ENCODE data around the gene UPF3B.
A peak's percentile ranks its signal among the peaks of the same experiment; 100 is the strongest.

The UPF3B gene

DNA sequence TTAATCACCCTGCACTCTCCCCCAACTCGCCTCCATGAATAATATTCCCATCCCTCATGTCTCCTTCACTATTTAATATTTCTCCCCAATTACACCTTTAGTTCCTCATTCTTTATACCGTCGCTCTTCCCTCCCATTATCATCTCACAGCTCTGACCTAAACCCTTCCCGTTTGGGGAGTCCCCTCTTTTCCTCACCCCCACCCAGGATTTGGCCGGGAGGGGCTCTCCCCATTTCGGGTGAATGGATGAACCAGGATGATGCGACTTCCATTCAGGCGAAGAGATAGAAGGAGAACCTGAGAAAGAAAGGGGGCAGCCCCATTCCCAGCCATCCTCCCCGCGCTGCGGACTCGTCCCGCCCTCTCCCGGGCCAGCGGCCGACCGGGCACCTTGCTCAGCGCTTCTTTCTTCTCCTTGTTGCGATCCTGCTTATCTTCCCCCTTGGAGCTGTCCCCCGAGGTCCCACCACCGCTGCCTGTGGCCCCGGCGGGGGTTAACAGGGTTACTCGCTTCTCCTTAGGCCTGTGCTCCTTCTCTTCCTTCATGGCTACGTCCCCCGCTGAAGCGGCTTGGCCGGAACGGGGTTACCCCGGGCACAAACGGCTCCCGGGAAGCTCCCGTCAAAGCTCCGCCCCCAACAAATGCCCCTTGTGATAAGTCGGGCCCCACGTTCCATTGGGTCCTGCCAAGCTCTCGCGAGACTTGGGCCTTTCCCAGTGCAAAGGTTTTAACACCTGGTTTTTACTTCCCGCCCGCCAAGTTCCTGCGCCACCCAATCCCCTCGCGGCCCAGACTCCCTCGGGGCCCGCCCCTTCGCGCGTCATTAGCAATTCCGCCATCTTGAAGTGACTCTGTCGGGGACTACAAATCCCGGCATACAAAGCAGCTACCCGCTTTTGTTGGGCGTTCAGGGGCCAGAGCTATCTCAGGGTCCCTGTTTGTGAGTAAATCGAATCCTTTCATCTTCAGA lies at the start of gene UPF3B:
TSS of gene UPF3B (minus strand) at position 582 of the 972 bp plus-strand sequence. CDS start at position 547, 35 bp downstream.
- peak; percentile 95 for ATAC-seq

GRCh38 chrX:119900976-119901375 lies 48.2 kb upstream of the UPF3B start:
- ATAC-seq, result no peak
- TF ChIP-seq ISL1 (CRISPR knock-in tag; IDR thresholded peaks at IDR 0.05) (no peak), ESRRG (CRISPR knock-in tag; IDR thresholded peaks at IDR 0.05) (no peak), PPARA (CRISPR knock-in tag; IDR thresholded peaks at IDR 0.05; ENCODE audit: borderline replicate concordance) (no peak), CSDC2 (CRISPR knock-in tag; IDR thresholded peaks at IDR 0.05) (no peak), RARB (CRISPR knock-in tag; IDR thresholded peaks at IDR 0.05) (no peak), BACH2 (CRISPR knock-in tag; IDR thresholded peaks at IDR 0.05; ENCODE audit: borderline replicate concordance) (no peak), PATZ1 (CRISPR knock-in tag; IDR thresholded peaks at IDR 0.05; ENCODE audit: borderline replicate concordance) (no peak), TOX (CRISPR knock-in tag; IDR thresholded peaks at IDR 0.05; ENCODE audit: borderline replicate concordance) (no peak), OSR1 (CRISPR knock-in tag; IDR thresholded peaks at IDR 0.05) (no peak), ARNTL (CRISPR knock-in tag; IDR thresholded peaks at IDR 0.05; ENCODE audit: borderline replicate concordance, low read depth) (no peak), ZFP30 (CRISPR knock-in tag; IDR thresholded peaks at IDR 0.05) (no peak), ZNF8 (CRISPR knock-in tag; IDR thresholded peaks at IDR 0.05) (no peak), SNAI2 (CRISPR knock-in tag; IDR thresholded peaks at IDR 0.05) (no peak)
- TF ChIP-seq, protein P1, sequence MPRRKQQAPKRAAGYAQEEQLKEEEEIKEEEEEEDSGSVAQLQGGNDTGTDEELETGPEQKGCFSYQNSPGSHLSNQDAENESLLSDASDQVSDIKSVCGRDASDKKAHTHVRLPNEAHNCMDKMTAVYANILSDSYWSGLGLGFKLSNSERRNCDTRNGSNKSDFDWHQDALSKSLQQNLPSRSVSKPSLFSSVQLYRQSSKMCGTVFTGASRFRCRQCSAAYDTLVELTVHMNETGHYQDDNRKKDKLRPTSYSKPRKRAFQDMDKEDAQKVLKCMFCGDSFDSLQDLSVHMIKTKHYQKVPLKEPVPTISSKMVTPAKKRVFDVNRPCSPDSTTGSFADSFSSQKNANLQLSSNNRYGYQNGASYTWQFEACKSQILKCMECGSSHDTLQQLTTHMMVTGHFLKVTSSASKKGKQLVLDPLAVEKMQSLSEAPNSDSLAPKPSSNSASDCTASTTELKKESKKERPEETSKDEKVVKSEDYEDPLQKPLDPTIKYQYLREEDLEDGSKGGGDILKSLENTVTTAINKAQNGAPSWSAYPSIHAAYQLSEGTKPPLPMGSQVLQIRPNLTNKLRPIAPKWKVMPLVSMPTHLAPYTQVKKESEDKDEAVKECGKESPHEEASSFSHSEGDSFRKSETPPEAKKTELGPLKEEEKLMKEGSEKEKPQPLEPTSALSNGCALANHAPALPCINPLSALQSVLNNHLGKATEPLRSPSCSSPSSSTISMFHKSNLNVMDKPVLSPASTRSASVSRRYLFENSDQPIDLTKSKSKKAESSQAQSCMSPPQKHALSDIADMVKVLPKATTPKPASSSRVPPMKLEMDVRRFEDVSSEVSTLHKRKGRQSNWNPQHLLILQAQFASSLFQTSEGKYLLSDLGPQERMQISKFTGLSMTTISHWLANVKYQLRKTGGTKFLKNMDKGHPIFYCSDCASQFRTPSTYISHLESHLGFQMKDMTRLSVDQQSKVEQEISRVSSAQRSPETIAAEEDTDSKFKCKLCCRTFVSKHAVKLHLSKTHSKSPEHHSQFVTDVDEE (CRISPR knock-in tag; IDR thresholded peaks at IDR 0.05), result no peak
- TF ChIP-seq, protein P2, sequence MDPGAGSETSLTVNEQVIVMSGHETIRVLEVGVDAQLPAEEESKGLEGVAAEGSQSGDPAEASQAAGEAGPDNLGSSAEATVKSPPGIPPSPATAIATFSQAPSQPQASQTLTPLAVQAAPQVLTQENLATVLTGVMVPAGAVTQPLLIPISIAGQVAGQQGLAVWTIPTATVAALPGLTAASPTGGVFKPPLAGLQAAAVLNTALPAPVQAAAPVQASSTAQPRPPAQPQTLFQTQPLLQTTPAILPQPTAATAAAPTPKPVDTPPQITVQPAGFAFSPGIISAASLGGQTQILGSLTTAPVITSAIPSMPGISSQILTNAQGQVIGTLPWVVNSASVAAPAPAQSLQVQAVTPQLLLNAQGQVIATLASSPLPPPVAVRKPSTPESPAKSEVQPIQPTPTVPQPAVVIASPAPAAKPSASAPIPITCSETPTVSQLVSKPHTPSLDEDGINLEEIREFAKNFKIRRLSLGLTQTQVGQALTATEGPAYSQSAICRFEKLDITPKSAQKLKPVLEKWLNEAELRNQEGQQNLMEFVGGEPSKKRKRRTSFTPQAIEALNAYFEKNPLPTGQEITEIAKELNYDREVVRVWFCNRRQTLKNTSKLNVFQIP (CRISPR knock-in tag; IDR thresholded peaks at IDR 0.05; ENCODE audit: borderline replicate concordance, low read depth), result no peak
- TF ChIP-seq, protein P3, sequence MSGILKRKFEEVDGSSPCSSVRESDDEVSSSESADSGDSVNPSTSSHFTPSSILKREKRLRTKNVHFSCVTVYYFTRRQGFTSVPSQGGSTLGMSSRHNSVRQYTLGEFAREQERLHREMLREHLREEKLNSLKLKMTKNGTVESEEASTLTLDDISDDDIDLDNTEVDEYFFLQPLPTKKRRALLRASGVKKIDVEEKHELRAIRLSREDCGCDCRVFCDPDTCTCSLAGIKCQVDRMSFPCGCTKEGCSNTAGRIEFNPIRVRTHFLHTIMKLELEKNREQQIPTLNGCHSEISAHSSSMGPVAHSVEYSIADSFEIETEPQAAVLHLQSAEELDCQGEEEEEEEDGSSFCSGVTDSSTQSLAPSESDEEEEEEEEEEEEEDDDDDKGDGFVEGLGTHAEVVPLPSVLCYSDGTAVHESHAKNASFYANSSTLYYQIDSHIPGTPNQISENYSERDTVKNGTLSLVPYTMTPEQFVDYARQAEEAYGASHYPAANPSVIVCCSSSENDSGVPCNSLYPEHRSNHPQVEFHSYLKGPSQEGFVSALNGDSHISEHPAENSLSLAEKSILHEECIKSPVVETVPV (CRISPR knock-in tag; IDR thresholded peaks at IDR 0.05), result no peak

More for the DNA sequence above, at the start of gene UPF3B:
- TF ChIP-seq ZC3H10 (CRISPR knock-in tag; IDR thresholded peaks at IDR 0.05) (no peak), TCF4 (CRISPR knock-in tag; IDR thresholded peaks at IDR 0.05; ENCODE audit: borderline replicate concordance) (no peak), ESRRG (CRISPR knock-in tag; IDR thresholded peaks at IDR 0.05) (no peak), ZNF8 (CRISPR knock-in tag; IDR thresholded peaks at IDR 0.05) (no peak), ZNF70 (CRISPR knock-in tag; IDR thresholded peaks at IDR 0.05) (no peak), ARNTL (CRISPR knock-in tag; IDR thresholded peaks at IDR 0.05; ENCODE audit: borderline replicate concordance, low read depth) (no peak), SNAI2 (CRISPR knock-in tag; IDR thresholded peaks at IDR 0.05) (no peak), OSR1 (CRISPR knock-in tag; IDR thresholded peaks at IDR 0.05) (no peak), RARB (CRISPR knock-in tag; IDR thresholded peaks at IDR 0.05) (no peak), GLIS3 (CRISPR knock-in tag; IDR thresholded peaks at IDR 0.05) (no peak)
- TF ChIP-seq, protein P2 (CRISPR knock-in tag; IDR thresholded peaks at IDR 0.05; ENCODE audit: borderline replicate concordance, low read depth), result no peak
- TF ChIP-seq, protein P1 (CRISPR knock-in tag; IDR thresholded peaks at IDR 0.05), result no peak
- TF ChIP-seq, protein P3 (CRISPR knock-in tag; IDR thresholded peaks at IDR 0.05), result no peak
